ENCODE measurements around the gene SNRNP25. TPM values are rescaled to one million over a fixed set of nuclear protein-coding genes. Genes with fewer than 3 reads are reported as not detected.

Gene SNRNP25
- total and polyA plus RNA-seq, 2 donors, result 23.3 to 33.7 TPM

DNA sequence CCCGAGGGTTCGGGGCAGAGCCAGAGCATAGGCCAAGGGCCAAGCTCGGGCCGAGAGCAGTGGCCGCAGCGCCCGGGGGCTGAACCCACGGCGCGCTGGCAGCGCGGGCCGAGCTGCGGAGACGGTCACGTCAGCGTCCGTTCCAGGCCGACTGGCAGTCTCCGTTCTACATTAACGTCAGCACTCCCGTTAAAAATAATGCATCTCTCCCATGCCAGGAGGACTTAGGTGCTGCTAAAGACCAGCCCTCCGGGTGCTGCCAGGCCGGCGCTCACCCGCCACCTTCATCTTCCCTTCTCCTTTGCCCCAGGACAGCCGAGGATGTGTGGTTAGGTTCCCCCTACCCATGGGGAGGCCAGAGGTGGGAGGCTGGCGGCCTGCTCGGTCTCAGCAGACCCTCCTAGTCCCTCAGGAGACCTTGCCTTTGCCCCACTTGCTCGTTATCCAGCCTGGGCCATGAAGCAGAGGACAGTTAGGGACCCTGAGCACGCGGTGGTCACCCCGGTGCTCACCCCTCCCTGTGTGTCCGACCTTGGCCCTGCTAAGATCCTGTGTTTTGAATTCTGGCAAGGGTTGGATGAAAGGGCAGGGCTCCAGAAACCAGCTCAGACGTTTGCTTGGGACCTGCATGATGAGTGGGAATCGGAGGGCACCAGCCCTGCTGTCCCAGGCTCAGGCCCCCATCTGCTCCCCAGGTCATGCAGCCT lies 25.0 kb downstream of the SNRNP25 start:
- peaks cover 21 to 26% of the 10 kb centered on the region in 2 donors for H3K4me1 ChIP-seq (ENCODE audit: control insufficient read depth in 2 of 2, insufficient read depth in 2 of 2, low read length in 2 of 2)
- WGBS, result 15% methylated on average over 36 of the region's 36 CpGs

DNA sequence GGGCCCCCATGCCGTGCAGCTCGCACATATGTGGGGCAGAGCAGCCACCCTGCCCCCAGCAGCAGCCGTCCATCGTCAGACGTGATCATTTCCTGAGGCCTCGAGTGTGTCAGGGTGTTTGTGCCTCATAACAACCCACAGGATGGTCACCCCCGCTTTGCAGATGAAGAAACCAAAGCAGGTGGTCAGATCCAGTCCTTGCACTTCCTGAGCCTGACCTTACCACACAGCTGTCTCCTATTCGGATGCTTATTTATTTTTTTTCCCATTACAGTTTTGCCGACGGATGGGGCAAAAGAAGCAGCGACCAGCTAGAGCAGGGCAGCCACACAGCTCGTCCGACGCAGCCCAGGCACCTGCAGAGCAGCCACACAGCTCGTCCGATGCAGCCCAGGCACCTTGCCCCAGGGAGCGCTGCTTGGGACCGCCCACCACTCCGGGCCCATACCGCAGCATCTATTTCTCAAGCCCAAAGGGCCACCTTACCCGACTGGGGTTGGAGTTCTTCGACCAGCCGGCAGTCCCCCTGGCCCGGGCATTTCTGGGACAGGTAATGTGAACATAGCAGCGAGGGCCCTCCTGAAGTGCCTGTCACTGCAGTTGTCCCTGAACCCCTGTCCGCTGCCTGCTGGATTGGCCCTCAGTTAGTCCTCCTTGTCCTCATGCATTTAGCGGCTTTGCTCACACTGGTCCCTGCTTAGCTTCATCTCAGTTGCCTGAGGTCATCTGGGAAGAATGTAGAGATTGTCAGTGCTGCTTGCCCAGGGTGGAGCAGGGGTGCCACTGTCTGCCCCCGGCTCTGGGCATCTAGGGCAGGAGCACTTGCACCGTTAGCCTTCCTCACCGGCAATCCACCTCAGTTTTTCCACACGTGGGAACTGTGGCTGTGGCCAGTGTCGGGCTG lies 25.8 kb downstream of the SNRNP25 start:
- peaks cover 6 to 34% of the 10 kb centered on the region in 2 donors for H3K27me3 ChIP-seq (ENCODE audit: control insufficient read depth in 2 of 2, insufficient read depth in 1 of 2, low read length in 1 of 2)
- no peak overlapping the region for H3K27ac ChIP-seq (ENCODE audit: low read depth in 1 of 2, low read length in 1 of 2)
- WGBS, result 88% methylated on average over 32 of the region's 32 CpGs
- DNase-seq (ENCODE audit: low read depth in 6 of 9, low spot score in 9 of 9), result no peak
- peaks cover 21 to 33% of the 10 kb centered on the region in 2 donors for H3K4me1 ChIP-seq (ENCODE audit: control insufficient read depth in 2 of 2, insufficient read depth in 2 of 2, low read length in 2 of 2)
- H3K9me3 ChIP-seq (ENCODE audit: control insufficient read depth in 2 of 2, insufficient read depth in 1 of 2, low read length in 1 of 2), result no peaks in the 10 kb centered on the region
- no peak overlapping the region for H3K4me3 ChIP-seq (ENCODE audit: low read length in 2 of 2)
- H3K36me3 ChIP-seq (ENCODE audit: control insufficient read depth in 2 of 2, insufficient read depth in 2 of 2, low read length in 1 of 2), result peaks cover 4 to 33% of the 10 kb centered on the region in 2 donors

More for the DNA sequence above, 25.0 kb downstream of the SNRNP25 start:
- Histone ChIP-seq H3K27ac (ENCODE audit: low read depth in 1 of 2, low read length in 1 of 2) (peak overlapping the region in 1 of 2 donors; percentile 77), H3K9me3 (ENCODE audit: control insufficient read depth in 2 of 2, insufficient read depth in 1 of 2, low read length in 1 of 2) (no peaks in the 10 kb centered on the region), H3K27me3 (ENCODE audit: control insufficient read depth in 2 of 2, insufficient read depth in 1 of 2, low read length in 1 of 2) (peaks cover 14 to 42% of the 10 kb centered on the region in 2 donors), H3K36me3 (ENCODE audit: control insufficient read depth in 2 of 2, insufficient read depth in 2 of 2, low read length in 1 of 2) (peaks cover 3 to 26% of the 10 kb centered on the region in 2 donors), H3K4me3 (ENCODE audit: low read length in 2 of 2) (peak overlapping the region; percentile 51 to 94)
- no peak for DNase-seq (ENCODE audit: low read depth in 6 of 9, low spot score in 9 of 9)

DNA sequence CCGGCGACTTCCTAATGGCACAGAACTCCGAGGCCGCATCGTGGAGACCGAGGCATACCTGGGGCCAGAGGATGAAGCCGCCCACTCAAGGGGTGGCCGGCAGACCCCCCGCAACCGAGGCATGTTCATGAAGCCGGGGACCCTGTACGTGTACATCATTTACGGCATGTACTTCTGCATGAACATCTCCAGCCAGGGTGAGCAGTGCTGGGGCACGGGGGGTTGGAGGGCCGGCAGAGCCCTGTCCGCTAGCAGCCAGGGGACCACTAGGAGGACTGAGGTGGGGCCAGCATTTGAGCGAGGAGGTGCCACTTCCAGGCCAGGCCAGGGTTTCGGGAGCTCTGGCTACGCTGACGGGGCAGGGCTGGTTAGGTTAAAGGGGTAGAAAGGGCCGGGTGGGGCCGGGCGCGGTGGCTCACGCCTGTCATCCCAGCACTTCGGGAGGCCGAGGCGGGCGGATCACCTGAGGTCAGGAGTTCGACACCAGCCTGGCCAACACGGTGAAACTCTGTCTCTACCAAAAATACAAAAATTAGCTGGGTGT lies 29.5 kb downstream of the SNRNP25 start:
- DNase-seq (ENCODE audit: low read depth in 6 of 9, low spot score in 9 of 9), result no peak
- Histone ChIP-seq H3K27me3 (ENCODE audit: control insufficient read depth in 2 of 2, insufficient read depth in 1 of 2, low read length in 1 of 2) (no peaks in the 10 kb centered on the region), H3K9me3 (ENCODE audit: control insufficient read depth in 2 of 2, insufficient read depth in 1 of 2, low read length in 1 of 2) (no peaks in the 10 kb centered on the region), H3K27ac (ENCODE audit: low read depth in 1 of 2, low read length in 1 of 2) (no peak overlapping the region), H3K36me3 (ENCODE audit: control insufficient read depth in 2 of 2, insufficient read depth in 2 of 2, low read length in 1 of 2) (peaks cover 31 to 70% of the 10 kb centered on the region in 2 donors), H3K4me3 (ENCODE audit: low read length in 2 of 2) (no peak overlapping the region), H3K4me1 (ENCODE audit: control insufficient read depth in 2 of 2, insufficient read depth in 2 of 2, low read length in 2 of 2) (peaks cover 5 to 24% of the 10 kb centered on the region in 2 donors)
- 98% methylated on average over 31 of the region's 31 CpGs for WGBS

DNA sequence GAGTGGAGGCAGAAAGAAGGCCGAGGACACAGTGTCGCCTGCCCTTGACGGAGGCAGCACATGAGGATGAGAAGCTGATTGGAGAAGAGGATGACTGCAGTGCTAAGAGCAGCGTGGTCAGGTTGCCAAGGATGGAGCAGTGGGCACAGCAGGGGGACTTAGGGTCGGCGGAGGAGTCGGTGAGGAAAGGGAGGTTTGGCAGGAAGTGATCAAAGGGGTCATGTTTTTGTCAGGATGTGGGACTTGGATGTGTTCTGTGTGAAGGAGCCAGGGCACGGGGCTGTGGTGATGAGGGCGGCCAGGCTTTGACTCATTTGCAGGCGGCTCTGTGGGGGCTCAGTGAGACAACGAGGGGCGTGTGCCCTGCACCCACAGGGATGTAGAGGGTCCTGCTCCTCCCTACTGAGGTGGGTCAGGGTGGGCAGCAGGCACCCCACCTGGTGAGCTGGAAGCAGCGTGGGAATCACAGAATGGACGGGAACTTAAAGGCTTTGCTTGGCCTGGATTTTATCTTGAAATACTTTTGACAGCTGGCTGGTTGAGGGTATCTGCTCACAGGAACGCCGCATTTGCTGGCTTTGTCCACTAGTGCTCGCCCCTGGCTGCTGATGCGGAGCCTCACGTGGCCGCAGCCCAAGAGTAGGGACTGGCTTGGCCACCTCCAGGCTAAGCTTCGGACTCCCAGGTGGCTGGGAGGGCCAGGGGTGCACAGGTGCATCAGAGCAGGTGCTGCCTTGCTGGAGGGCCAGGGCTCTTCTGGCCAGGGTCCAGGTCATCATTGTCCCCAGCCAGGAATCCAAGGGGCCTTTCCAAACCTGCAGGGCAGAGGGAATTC lies 30.4 kb downstream of the SNRNP25 start:
- peak overlapping the region; percentile 55 to 68 for H3K27ac ChIP-seq (ENCODE audit: low read depth in 1 of 2, low read length in 1 of 2)
- H3K4me1 ChIP-seq (ENCODE audit: control insufficient read depth in 2 of 2, insufficient read depth in 2 of 2, low read length in 2 of 2), result peaks cover 0 to 19% of the 10 kb centered on the region in 2 donors
- 77% methylated on average over 21 of the region's 21 CpGs for WGBS
- peaks cover 39 to 78% of the 10 kb centered on the region in 2 donors for H3K36me3 ChIP-seq (ENCODE audit: control insufficient read depth in 2 of 2, insufficient read depth in 2 of 2, low read length in 1 of 2)
- no peaks in the 10 kb centered on the region for H3K9me3 ChIP-seq (ENCODE audit: control insufficient read depth in 2 of 2, insufficient read depth in 1 of 2, low read length in 1 of 2)
- no peaks in the 10 kb centered on the region for H3K27me3 ChIP-seq (ENCODE audit: control insufficient read depth in 2 of 2, insufficient read depth in 1 of 2, low read length in 1 of 2)
- no peak for DNase-seq (ENCODE audit: low read depth in 6 of 9, low spot score in 9 of 9)
- H3K4me3 ChIP-seq (ENCODE audit: low read length in 2 of 2), result no peak overlapping the region

DNA sequence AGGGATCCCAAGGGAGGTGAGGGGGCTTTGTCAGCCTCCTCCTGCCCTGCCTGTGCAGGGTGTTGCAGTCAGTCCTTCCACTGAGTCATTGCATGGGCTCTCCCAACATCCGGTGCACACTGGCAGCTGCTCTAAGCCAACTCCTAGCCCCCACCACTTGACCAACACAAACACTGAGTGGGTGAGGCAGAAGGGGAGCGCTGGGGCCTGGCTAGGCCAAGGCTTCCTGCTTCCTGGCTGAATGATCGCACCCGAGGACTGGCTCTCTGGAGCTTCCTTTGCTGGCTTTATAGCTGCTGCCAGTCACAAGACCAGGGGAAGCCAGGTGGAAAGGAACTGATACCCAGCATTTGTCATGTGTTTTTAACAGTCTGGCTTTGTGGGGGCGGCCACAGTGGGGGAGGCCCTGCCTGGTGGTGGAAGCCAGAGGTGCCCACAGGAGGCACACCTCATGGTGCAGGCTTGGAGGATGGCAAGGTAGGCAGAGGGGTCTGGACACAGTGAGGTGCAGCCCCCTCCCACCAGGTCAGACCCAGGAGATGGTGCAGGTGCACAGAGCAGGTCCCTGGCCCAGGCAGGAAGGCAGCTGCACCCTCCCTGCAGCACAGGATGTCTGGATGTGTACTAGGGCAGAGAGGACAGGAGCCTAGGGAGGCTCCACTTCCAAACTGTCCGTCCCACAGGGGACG lies 31.2 kb downstream of the SNRNP25 start:
- Histone ChIP-seq H3K27me3 (ENCODE audit: control insufficient read depth in 2 of 2, insufficient read depth in 1 of 2, low read length in 1 of 2) (no peaks in the 10 kb centered on the region), H3K27ac (ENCODE audit: low read depth in 1 of 2, low read length in 1 of 2) (peak overlapping the region; percentile 55 to 68), H3K36me3 (ENCODE audit: control insufficient read depth in 2 of 2, insufficient read depth in 2 of 2, low read length in 1 of 2) (peaks cover 44 to 80% of the 10 kb centered on the region in 2 donors), H3K9me3 (ENCODE audit: control insufficient read depth in 2 of 2, insufficient read depth in 1 of 2, low read length in 1 of 2) (no peaks in the 10 kb centered on the region), H3K4me1 (ENCODE audit: control insufficient read depth in 2 of 2, insufficient read depth in 2 of 2, low read length in 2 of 2) (peaks cover 0 to 19% of the 10 kb centered on the region in 2 donors), H3K4me3 (ENCODE audit: low read length in 2 of 2) (no peak overlapping the region)
- 26% methylated on average over 7 of the region's 7 CpGs for WGBS
- DNase-seq (ENCODE audit: low read depth in 6 of 9, low spot score in 9 of 9), result peak in 2 of 9 donors; percentile 15 to 46

DNA sequence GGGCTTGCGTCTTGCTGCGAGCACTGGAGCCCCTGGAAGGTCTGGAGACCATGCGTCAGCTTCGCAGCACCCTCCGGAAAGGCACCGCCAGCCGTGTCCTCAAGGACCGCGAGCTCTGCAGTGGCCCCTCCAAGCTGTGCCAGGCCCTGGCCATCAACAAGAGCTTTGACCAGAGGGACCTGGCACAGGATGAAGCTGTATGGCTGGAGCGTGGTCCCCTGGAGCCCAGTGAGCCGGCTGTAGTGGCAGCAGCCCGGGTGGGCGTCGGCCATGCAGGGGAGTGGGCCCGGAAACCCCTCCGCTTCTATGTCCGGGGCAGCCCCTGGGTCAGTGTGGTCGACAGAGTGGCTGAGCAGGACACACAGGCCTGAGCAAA lies 31.8 kb downstream of the SNRNP25 start:
- Histone ChIP-seq H3K27me3 (ENCODE audit: control insufficient read depth in 2 of 2, insufficient read depth in 1 of 2, low read length in 1 of 2) (no peaks in the 10 kb centered on the region), H3K9me3 (ENCODE audit: control insufficient read depth in 2 of 2, insufficient read depth in 1 of 2, low read length in 1 of 2) (no peaks in the 10 kb centered on the region), H3K4me3 (ENCODE audit: low read length in 2 of 2) (no peak overlapping the region), H3K27ac (ENCODE audit: low read depth in 1 of 2, low read length in 1 of 2) (no peak overlapping the region), H3K36me3 (ENCODE audit: control insufficient read depth in 2 of 2, insufficient read depth in 2 of 2, low read length in 1 of 2) (peaks cover 49 to 80% of the 10 kb centered on the region in 2 donors), H3K4me1 (ENCODE audit: control insufficient read depth in 2 of 2, insufficient read depth in 2 of 2, low read length in 2 of 2) (peaks cover 0 to 19% of the 10 kb centered on the region in 2 donors)
- WGBS, result 87% methylated on average over 18 of the region's 18 CpGs
- DNase-seq (ENCODE audit: low read depth in 6 of 9, low spot score in 9 of 9), result no peak

DNA sequence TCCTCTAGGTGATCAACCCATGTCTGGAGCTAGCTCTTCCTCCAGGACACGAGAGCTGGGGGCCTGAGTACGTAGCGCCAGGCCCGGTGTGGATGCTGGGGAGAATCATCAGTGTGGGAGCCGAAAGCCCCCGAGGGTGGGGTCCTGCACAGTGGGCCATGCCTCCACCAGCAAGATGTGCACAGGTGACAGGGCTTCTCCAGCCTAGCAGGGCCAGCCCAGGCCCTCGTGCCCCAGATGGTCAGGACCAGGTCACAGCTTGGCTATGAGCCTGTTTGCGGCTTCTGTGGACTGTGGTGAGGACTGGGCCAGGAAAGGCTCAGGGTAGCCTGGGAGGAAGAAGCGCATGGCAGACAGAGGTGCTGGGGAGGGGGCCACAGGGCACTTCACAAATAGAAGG lies 32.2 kb downstream of the SNRNP25 start:
- no peak overlapping the region for H3K4me3 ChIP-seq (ENCODE audit: low read length in 2 of 2)

DNA sequence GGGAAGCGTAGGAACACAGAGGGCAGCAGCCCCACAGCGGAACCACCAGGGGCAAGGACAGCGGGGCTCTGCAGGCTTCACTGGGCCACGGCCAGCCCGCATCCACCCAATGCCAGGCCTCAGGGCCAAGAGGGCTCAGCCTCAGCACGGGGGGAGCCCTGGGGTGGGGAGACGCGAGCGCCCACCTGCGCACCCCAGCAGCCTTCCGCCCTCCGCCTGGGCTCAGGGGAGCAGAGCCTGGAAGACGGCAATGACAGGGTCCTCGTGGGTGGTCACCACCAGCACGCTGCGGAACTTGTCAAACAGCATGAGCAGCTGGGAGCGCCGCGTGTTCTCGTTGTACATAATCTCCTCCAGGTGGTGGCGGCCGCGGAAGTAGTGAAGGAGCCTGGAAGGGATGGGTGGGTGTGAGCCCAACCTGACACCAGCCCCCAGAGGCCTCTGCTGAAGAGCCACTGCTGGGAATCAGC lies 32.9 kb downstream of the SNRNP25 start:
- no peak for DNase-seq (ENCODE audit: low read depth in 6 of 9, low spot score in 9 of 9)
- 96% methylated on average over 23 of the region's 23 CpGs for WGBS
- Histone ChIP-seq H3K27ac (ENCODE audit: low read depth in 1 of 2, low read length in 1 of 2) (peak overlapping the region in 1 of 2 donors; percentile 4), H3K4me3 (ENCODE audit: low read length in 2 of 2) (no peak overlapping the region), H3K4me1 (ENCODE audit: control insufficient read depth in 2 of 2, insufficient read depth in 2 of 2, low read length in 2 of 2) (peaks cover 0 to 19% of the 10 kb centered on the region in 2 donors), H3K36me3 (ENCODE audit: control insufficient read depth in 2 of 2, insufficient read depth in 2 of 2, low read length in 1 of 2) (peaks cover 54 to 78% of the 10 kb centered on the region in 2 donors), H3K27me3 (ENCODE audit: control insufficient read depth in 2 of 2, insufficient read depth in 1 of 2, low read length in 1 of 2) (no peaks in the 10 kb centered on the region), H3K9me3 (ENCODE audit: control insufficient read depth in 2 of 2, insufficient read depth in 1 of 2, low read length in 1 of 2) (no peaks in the 10 kb centered on the region)

More for the DNA sequence above, 32.2 kb downstream of the SNRNP25 start:
- Histone ChIP-seq H3K27ac (ENCODE audit: low read depth in 1 of 2, low read length in 1 of 2) (no peak overlapping the region), H3K27me3 (ENCODE audit: control insufficient read depth in 2 of 2, insufficient read depth in 1 of 2, low read length in 1 of 2) (no peaks in the 10 kb centered on the region), H3K9me3 (ENCODE audit: control insufficient read depth in 2 of 2, insufficient read depth in 1 of 2, low read length in 1 of 2) (no peaks in the 10 kb centered on the region), H3K4me1 (ENCODE audit: control insufficient read depth in 2 of 2, insufficient read depth in 2 of 2, low read length in 2 of 2) (peaks cover 0 to 19% of the 10 kb centered on the region in 2 donors), H3K36me3 (ENCODE audit: control insufficient read depth in 2 of 2, insufficient read depth in 2 of 2, low read length in 1 of 2) (peaks cover 51 to 80% of the 10 kb centered on the region in 2 donors)
- no peak for DNase-seq (ENCODE audit: low read depth in 6 of 9, low spot score in 9 of 9)
- 78% methylated on average over 9 of the region's 9 CpGs for WGBS

Data from thymus (tissue), 11 donors.